Tibial nerve (tissue), 4 donors: ENCODE results near the gene ROBO1.

ENCODE experiments used
- EP300 ChIP-seq, 2 donors: sonication (generic); formaldehyde crosslinking; IDR thresholded peaks; one replicate each; pipeline ENCODE4 v1.6.1; 2017; ENCODE audit warnings: antibody characterized with exemption in 2 of 2, mild to moderate bottlenecking in 1 of 2
- TF ChIP-seq, protein P1 (sequence below), 5 experiments: fragments of 200-600 bp in 3 of 5; fragments of 450-650 bp in 2 of 5; sonication (generic) in 3 of 5; IDR thresholded peaks; one replicate each; pipeline ENCODE4 v1.5.1; 2016 to 2019; ENCODE audit warnings: antibody characterized with exemption in 5 of 5, mild to moderate bottlenecking in 3 of 5, moderate library complexity in 2 of 5

DNA sequence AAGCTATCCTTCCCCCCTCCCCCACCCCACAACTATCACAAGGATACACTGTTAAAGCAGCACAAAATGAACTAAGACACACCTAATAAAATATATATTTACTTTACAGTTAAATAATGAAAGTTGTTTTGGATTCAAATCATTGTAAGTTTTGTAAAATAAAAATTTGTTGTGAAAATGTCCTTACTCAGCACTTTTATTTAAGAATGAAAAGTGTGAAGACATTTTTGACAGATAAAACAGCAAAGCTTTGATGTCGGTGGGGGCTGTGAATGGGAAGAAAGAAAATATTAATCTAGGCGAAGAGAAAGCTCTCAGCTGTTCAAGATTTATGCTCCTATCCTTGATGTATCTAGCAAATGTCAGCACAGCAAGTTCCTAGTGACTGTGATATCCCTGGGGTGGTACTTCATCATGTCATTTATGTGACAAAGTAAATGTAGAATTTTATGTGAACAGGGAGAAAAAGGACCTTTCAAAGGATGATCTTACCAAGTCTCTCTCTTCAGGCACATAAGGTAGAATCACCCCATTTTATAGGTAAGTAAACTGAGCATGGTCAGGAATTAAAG, 216.4 kb downstream of the ROBO1 start:
- TF ChIP-seq, protein P1, sequence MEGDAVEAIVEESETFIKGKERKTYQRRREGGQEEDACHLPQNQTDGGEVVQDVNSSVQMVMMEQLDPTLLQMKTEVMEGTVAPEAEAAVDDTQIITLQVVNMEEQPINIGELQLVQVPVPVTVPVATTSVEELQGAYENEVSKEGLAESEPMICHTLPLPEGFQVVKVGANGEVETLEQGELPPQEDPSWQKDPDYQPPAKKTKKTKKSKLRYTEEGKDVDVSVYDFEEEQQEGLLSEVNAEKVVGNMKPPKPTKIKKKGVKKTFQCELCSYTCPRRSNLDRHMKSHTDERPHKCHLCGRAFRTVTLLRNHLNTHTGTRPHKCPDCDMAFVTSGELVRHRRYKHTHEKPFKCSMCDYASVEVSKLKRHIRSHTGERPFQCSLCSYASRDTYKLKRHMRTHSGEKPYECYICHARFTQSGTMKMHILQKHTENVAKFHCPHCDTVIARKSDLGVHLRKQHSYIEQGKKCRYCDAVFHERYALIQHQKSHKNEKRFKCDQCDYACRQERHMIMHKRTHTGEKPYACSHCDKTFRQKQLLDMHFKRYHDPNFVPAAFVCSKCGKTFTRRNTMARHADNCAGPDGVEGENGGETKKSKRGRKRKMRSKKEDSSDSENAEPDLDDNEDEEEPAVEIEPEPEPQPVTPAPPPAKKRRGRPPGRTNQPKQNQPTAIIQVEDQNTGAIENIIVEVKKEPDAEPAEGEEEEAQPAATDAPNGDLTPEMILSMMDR (IDR thresholded peaks at IDR 0.05): no peak
- no peak for TF ChIP-seq EP300 (IDR thresholded peaks at IDR 0.05)
